ENCODE measurements around the gene NLGN3.

NLGN3 gene

GRCh38 chrX:71199252-71200008, 54.8 kb downstream of the NLGN3 start:
- TF ChIP-seq CTCF (IDR thresholded peaks at IDR 0.05), result no peak
- H3K4me3 ChIP-seq (ENCODE audit: low read depth in 1 of 2, low read length in 1 of 2), result no peak overlapping the region
- H3K27ac ChIP-seq, result no peak overlapping the region
- no peaks in the 10 kb centered on the region for H3K9me3 ChIP-seq
- no peaks in the 10 kb centered on the region for H3K27me3 ChIP-seq
- H3K4me1 ChIP-seq (ENCODE audit: control insufficient read depth in 1 of 2, insufficient read depth in 1 of 2, low read depth in 1 of 2, low read length in 1 of 2), result peaks cover 15 to 16% of the 10 kb centered on the region in 2 experiments
- no peaks in the 10 kb centered on the region for H3K36me3 ChIP-seq

- no peak overlapping the region for H3K27ac ChIP-seq
- no peaks in the 10 kb centered on the region for H3K27me3 ChIP-seq
- TF ChIP-seq CTCF (IDR thresholded peaks at IDR 0.05), result no peak
Measured at GRCh38 chrX:71210816-71211215, 66.2 kb downstream of the NLGN3 start.

GRCh38 chrX:71212536-71212935, 67.9 kb downstream of the NLGN3 start:
- no peaks in the 10 kb centered on the region for H3K9me3 ChIP-seq
- no peaks in the 10 kb centered on the region for H3K36me3 ChIP-seq
- TF ChIP-seq CTCF (IDR thresholded peaks at IDR 0.05), result no peak
- no peaks in the 10 kb centered on the region for H3K4me1 ChIP-seq (ENCODE audit: control insufficient read depth in 1 of 2, insufficient read depth in 1 of 2, low read depth in 1 of 2, low read length in 1 of 2)
- H3K4me3 ChIP-seq (ENCODE audit: low read depth in 1 of 2, low read length in 1 of 2), result no peak overlapping the region
- H3K27me3 ChIP-seq, result no peaks in the 10 kb centered on the region
- H3K27ac ChIP-seq, result no peak overlapping the region

More at GRCh38 chrX:71210816-71211215, 66.2 kb downstream of the NLGN3 start:
- H3K36me3 ChIP-seq, result no peaks in the 10 kb centered on the region
- H3K4me3 ChIP-seq (ENCODE audit: low read depth in 1 of 2, low read length in 1 of 2), result no peak overlapping the region
- H3K9me3 ChIP-seq, result no peaks in the 10 kb centered on the region
- no peaks in the 10 kb centered on the region for H3K4me1 ChIP-seq (ENCODE audit: control insufficient read depth in 1 of 2, insufficient read depth in 1 of 2, low read depth in 1 of 2, low read length in 1 of 2)

GRCh38 chrX:71214152-71214551, 69.5 kb downstream of the NLGN3 start:
- Histone ChIP-seq H3K27ac (no peak overlapping the region), H3K9me3 (no peaks in the 10 kb centered on the region), H3K4me1 (ENCODE audit: control insufficient read depth in 1 of 2, insufficient read depth in 1 of 2, low read depth in 1 of 2, low read length in 1 of 2) (no peaks in the 10 kb centered on the region), H3K36me3 (no peaks in the 10 kb centered on the region), H3K27me3 (no peaks in the 10 kb centered on the region), H3K4me3 (ENCODE audit: low read depth in 1 of 2, low read length in 1 of 2) (no peak overlapping the region)
- TF ChIP-seq CTCF (IDR thresholded peaks at IDR 0.05), result no peak

GRCh38 chrX:71214604-71215337, 70.1 kb downstream of the NLGN3 start:
- no peak for TF ChIP-seq CTCF (IDR thresholded peaks at IDR 0.05)

More at GRCh38 chrX:71214604-71215337, 70.1 kb downstream of the NLGN3 start:
- Histone ChIP-seq H3K36me3 (no peaks in the 10 kb centered on the region), H3K4me1 (ENCODE audit: control insufficient read depth in 1 of 2, insufficient read depth in 1 of 2, low read depth in 1 of 2, low read length in 1 of 2) (no peaks in the 10 kb centered on the region), H3K27me3 (no peaks in the 10 kb centered on the region), H3K27ac (no peak overlapping the region), H3K4me3 (ENCODE audit: low read depth in 1 of 2, low read length in 1 of 2) (no peak overlapping the region), H3K9me3 (no peaks in the 10 kb centered on the region)
